Stimulated activated CD4-positive, alpha-beta T cell treated with anti-CD3 and anti-CD28 coated beads, Interleukin-1b, Interleukin-23, amount 100 ng/mL, for 1 hour (primary cell): Measurements from ENCODE around the gene PIK3CD.

Experiments used
- DNase-seq, 2 donors: peaks; one replicate each; pipeline ENCODE4 v3.0.0-alpha.2; 2020; ENCODE audit warnings: low read depth in 2 of 2

PIK3CD gene

GRCh38 chr1:9651565-9652378 lies at the start of gene PIK3CD:
Gene PIK3CD, plus strand, starts transcription at chr1:9651731. Its CDS starts 58,725 bp downstream, at chr1:9710456.
- DNase-seq: no peak

- no peak for DNase-seq
Measured at GRCh38 chr1:9601942-9602793, 49.4 kb upstream of the PIK3CD start.

DNA sequence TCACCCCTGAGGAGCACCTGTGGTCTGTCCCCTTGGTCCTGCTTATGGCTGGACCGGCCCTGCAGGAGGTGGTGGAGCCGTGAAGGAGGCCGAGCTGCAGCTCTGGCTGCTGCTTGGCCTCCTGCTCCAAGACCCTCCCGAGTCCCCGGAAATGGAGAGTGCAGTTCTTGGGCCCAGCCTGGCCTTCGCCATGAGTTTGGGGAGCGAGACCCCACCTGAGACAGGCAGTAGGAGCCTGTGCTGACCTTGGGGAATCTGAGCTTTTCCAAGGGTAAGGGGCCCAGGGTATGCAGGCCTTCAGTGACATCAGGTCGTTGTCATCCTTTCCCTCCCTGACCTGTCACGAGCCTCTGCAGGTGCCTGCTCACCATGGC lies 48.8 kb upstream of the PIK3CD start:
- DNase-seq: no peak

GRCh38 chr1:9603307-9603706 lies 48.2 kb upstream of the PIK3CD start:
- no peak for DNase-seq

DNA sequence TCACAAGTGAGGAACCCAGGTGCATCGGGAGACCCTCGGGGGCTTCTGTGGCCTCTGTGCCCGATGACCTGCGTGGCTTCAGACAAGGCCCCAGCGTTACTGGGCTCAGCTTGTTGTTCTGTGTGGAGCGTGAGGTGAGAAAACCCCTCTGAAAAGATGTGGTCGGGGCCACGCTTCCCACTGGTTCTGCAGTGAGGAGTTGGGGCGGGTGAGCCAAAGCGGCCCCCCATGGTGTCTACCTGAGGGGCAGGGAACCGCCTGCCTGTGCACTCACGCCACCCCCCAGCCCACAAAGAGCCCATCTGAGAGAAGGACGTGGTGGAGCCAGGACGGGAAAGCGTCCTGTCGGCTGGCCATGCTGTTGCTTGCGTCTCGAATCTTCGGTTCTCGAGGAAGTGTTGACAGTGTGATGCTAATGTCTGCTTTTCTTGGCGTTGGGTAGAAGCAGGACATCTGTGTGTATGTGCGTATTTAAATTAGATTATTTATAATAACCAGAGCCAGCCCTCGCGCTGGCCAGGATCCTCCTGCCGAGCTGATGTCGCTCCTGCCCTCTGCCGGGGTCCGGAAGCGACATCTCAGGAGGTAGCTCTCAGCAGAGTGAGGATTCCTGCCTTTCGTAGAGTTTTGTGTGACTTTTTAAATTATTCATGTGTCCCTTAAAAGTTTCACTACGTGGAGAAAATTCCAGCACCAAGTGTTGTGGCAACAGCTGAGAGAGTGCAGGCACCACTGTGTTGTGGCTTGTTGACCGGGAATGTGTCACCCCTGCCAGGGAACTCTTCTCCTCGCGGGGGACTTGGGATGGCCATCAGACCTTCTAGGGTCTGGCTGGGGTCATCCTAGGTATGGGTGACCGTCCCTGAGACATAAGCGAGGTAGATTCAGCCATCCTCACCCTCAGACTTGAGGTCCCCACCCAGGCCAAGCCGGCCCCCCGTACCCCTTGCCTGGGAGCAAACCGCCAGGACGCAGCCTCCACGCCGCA lies 47.5 kb upstream of the PIK3CD start:
- DNase-seq: no peak

GRCh38 chr1:9604836-9605235 lies 46.7 kb upstream of the PIK3CD start:
- no peak for DNase-seq

DNA sequence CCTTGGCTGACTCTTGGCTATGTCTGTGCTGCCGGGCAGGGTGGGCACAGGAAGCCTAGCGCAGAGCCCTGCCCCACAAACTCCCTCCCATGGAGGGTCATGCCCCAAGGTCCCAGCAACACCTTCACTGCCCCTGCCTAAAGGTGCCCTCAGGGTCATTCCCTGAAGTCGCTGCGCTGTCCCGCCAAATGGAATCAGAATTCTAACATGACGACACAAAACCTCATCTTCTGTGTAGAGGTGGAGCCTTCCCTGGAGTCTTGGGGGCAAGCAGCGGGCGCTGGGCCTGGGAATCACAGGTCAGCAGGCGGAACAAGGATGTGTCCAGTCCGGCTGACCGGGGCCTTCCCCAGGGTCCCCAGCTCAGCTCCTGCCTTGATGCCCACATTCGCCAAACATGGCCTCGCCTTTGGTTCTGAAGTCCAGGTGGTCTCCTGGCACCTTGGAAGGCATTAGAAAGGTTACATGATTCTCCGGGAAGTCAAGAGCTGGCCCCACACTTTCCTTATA lies 45.5 kb upstream of the PIK3CD start:
- DNase-seq: no peak

GRCh38 chr1:9606458-9606857 lies 45.1 kb upstream of the PIK3CD start:
- no peak for DNase-seq

DNA sequence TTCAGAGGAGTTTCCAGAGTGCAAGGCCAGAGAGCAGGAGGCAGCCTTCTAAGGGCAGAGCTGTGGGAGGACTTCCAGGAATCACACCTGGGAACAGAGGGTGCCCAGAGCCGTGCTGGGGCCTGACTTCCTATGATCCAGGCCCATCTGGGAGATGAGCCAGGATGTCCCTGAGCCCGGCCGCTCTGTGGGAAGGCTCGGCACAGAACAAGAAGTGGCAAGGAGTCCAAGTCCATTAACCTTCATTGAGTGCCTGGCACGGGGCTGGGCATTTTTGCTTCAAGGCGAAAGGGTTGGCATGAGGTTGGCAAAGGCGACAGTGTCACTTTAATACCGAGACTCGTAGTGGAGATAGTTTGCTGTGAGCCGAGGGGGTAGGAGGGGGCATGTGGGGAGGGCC lies 44.6 kb upstream of the PIK3CD start:
- no peak for DNase-seq

DNA sequence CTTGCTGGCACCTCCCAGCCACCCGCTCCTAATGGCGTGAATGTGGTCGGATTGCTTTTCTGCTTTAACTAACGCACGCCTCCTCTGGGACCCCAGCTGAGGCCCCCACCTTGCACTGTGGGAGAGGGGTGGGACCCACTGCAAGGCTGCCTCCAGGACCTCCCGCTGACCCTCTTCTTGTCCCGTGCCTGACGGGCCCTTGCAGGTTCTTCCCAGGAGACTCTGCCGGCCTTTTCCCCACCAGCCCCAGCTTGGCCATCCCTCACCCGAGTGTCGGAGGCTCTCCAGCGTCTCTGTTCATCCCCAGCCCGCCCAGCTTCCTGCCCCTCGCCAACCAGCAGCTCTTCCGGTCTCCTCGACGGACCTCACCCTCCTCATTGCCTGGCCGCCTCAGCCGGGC lies 44.2 kb upstream of the PIK3CD start:
- no peak for DNase-seq

DNA sequence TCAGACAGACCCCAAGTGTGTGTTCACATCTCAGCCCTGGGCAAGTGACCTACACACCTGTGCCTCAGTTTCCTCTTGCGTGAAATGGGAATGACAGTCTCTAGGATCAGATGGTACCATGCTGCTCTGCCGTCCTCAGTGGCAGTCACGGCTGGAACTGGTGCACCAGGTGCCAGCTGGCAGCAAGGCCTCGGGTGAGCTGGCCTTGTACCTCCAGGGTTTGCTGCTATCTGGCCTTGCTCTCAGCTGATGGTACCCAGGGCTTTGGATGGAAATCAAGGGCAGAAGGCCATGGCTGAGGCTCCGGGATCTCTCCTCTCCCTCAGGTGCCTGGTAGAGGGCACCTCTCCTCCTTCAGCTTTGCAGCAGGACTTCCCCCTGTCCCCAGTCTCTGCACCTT lies 41.5 kb upstream of the PIK3CD start:
- DNase-seq: no peak

- DNase-seq: no peak
Measured at GRCh38 chr1:9610548-9610947, 41.0 kb upstream of the PIK3CD start.

DNA sequence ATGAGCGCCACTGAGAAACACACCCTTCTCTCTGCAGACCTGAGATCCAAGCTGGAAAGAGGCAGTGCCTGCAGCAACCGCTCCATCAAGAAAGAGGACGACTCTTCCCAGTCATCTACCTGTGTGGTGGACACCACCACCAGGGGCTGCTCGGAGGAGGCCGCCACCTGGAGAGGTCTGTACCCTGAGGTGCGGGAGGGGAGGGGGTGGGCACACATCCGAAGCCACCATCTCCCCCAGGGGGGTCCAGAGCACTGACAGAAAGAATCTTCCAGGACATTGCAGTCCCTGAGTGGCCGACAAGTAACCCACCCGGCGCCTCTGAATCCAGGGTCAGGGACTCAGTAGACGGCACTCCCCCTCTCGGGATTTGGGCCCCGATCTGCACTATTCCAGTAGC lies 39.8 kb upstream of the PIK3CD start:
- DNase-seq: no peak

- DNase-seq: no peak
Measured at GRCh38 chr1:9612162-9612845, 39.2 kb upstream of the PIK3CD start.

- DNase-seq: no peak
Measured at GRCh38 chr1:9612871-9613624, 38.5 kb upstream of the PIK3CD start.

GRCh38 chr1:9613625-9614299 lies 37.8 kb upstream of the PIK3CD start:
- no peak for DNase-seq

GRCh38 chr1:9615316-9616063 lies 36.0 kb upstream of the PIK3CD start:
- no peak for DNase-seq

DNA sequence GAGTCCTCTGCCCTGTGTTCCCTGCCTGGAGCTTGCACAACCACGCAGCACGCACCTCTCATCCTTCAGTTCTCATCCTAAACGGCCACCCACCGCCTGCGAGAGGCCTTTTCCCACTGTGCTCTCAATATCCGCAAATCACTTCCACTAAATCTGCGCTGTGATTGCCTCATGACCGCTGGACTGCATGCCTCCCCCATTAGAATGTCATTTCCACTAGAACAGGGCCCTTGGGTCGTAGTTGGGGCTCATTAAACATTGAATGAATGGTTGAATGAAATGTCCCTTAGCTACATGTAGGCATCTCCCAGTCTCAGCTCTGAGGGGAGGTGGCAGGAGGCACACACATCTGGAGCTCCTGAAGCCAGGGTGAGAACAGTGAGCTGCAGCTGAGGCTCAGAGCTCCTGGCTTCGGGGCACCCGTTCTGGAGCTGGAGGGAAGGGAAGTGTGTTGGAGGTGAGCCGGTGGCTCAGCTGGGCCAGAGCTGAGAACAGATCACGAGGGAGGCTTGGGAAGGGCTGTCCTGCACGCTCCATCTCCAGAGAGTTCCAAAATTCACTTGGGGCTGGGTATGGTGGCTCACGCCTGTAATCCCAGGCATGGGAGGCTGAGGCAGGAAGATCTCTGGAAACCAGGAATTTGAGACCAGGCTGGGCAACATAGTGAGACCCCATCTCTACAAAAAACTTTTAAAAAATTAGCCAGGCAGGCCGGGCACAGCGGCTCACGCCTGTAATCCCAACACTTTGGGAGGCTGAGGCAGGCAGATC lies 32.4 kb upstream of the PIK3CD start:
- no peak for DNase-seq
